IMR-90 (cell line): Measurements from ENCODE around the gene IFT43. TPM values are rescaled to one million over a fixed set of nuclear protein-coding genes. Genes with fewer than 3 reads are reported as not detected.
A peak's percentile ranks its signal among the peaks of the same experiment; 100 is the strongest.

Experiments
- ATAC-seq: fragments of 200-7000 bp; cut with Tn5 transposase; 2 replicates; pipeline ENCODE4 v1.9.1; 2020; ENCODE audit warnings: low read depth, mild to moderate bottlenecking, moderate library complexity
- BruUV-seq: library from RNA; stranded (reverse); fragments of 400-500 nt; replicated peaks from 2 replicates; lab custom pipeline; 2021; lab: Mats Ljungman, UMichigan
- CTCF ChIA-PET: fragments of 300-600 bp; formaldehyde crosslinking; extraction: SDS; loops from one replicate; lab custom pipeline; 2021; ENCODE audit warnings: antibody characterized with exemption; lab: Yijun Ruan, JAX
- POLR2A ChIA-PET: fragments of 300-600 bp; sonication (Branson Sonifier 250); formaldehyde crosslinking; loops from one replicate; lab custom pipeline; 2022; ENCODE audit warnings: antibody characterized with exemption; ENCODE audit not compliant: unreplicated experiment; lab: Charles Lee
- DNase-seq: peaks from one replicate; pipeline ENCODE4 v3.0.0; 2013
- H2AFZ ChIP-seq: replicated peaks from 2 replicates; pipeline ENCODE3; 2013; ENCODE audit warnings: low read length, mild to moderate bottlenecking; ENCODE audit not compliant: poor library complexity
- H2AK5ac ChIP-seq: 2 replicates; pipeline ENCODE4 v1.6.1; 2013; ENCODE audit warnings: low read depth, low read length, inconsistent platforms
- H2AK9ac ChIP-seq: replicated peaks from 2 replicates; pipeline ENCODE3; 2013; ENCODE audit warnings: mild to moderate bottlenecking, low read depth, low read length, moderate library complexity; ENCODE audit not compliant: poor library complexity
- H2BK120ac ChIP-seq: 2 replicates; pipeline ENCODE4 v1.6.1; 2013; ENCODE audit warnings: low read depth, low read length, inconsistent platforms
- H2BK15ac ChIP-seq: 3 replicates; pipeline ENCODE4 v1.6.1; 2013; ENCODE audit warnings: low read depth, low read length, inconsistent platforms
- H2BK20ac ChIP-seq: 2 replicates; pipeline ENCODE4 v1.6.1; 2013; ENCODE audit warnings: low read depth, mild to moderate bottlenecking, inconsistent platforms, low read length, moderate library complexity
- H2BK5ac ChIP-seq: 2 replicates; pipeline ENCODE4 v1.6.1; 2013; ENCODE audit warnings: mild to moderate bottlenecking, low read depth, low read length, inconsistent platforms; ENCODE audit not compliant: poor library complexity, severe bottlenecking
- H3K14ac ChIP-seq: replicated peaks from 2 replicates; pipeline ENCODE4 v1.6.1; 2013; ENCODE audit warnings: low read depth, low read length, inconsistent platforms
- H3K18ac ChIP-seq: 2 replicates; pipeline ENCODE4 v1.6.1; 2013; ENCODE audit warnings: low read depth, low read length, control low read depth
- H3K23ac ChIP-seq: 2 replicates; pipeline ENCODE4 v1.6.1; 2013; ENCODE audit warnings: low read depth, low read length, inconsistent platforms
- H3K27ac ChIP-seq: 2 replicates; pipeline ENCODE4 v1.5.1; 2013; ENCODE audit warnings: mild to moderate bottlenecking, control low read depth, low read length; ENCODE audit not compliant: insufficient read depth
- H3K27me3 ChIP-seq: 2 replicates; pipeline ENCODE4 v1.6.1; 2013; ENCODE audit warnings: low read length; ENCODE audit not compliant: control insufficient read depth, insufficient read depth
- H3K36me3 ChIP-seq: 2 replicates; pipeline ENCODE4 v1.6.1; 2013; ENCODE audit warnings: low read length, mixed read lengths; ENCODE audit not compliant: control insufficient read depth, insufficient read depth
- H3K4ac ChIP-seq: 2 replicates; pipeline ENCODE4 v1.6.1; 2013; ENCODE audit warnings: low read depth, low read length, inconsistent platforms
- H3K4me1 ChIP-seq: 2 replicates; pipeline ENCODE4 v1.6.1; 2013; ENCODE audit warnings: low read length, mixed read lengths; ENCODE audit not compliant: control insufficient read depth, insufficient read depth
- H3K4me2 ChIP-seq: 2 replicates; pipeline ENCODE4 v1.6.1; 2013; ENCODE audit warnings: low read depth, mild to moderate bottlenecking, control low read depth, low read length, moderate library complexity
- H3K4me3 ChIP-seq: 2 replicates; pipeline ENCODE4 v1.5.1; 2013; ENCODE audit warnings: low read depth, mild to moderate bottlenecking, control low read depth, low read length, moderate library complexity; ENCODE audit not compliant: insufficient read depth
- H3K56ac ChIP-seq: 2 replicates; pipeline ENCODE4 v1.6.1; 2013; ENCODE audit warnings: low read length, inconsistent platforms; ENCODE audit not compliant: insufficient read depth; ENCODE audit errors: extremely low read depth
- H3K79me1 ChIP-seq, 2 experiments: 2 replicates each; pipeline ENCODE4 v1.6.1; 2013; ENCODE audit warnings: low read length in 2 of 2, inconsistent platforms in 1 of 2, low read depth in 1 of 2
- H3K9ac ChIP-seq: 2 replicates; pipeline ENCODE4 v1.6.1; 2013; ENCODE audit warnings: low read depth, low read length, control low read depth
- H3K9me1 ChIP-seq: 2 replicates; pipeline ENCODE4 v1.6.1; 2013; ENCODE audit warnings: low read length, inconsistent platforms; ENCODE audit not compliant: insufficient read depth
- H3K9me3 ChIP-seq: 2 replicates; pipeline ENCODE4 v1.6.1; 2013; ENCODE audit warnings: low read length; ENCODE audit not compliant: control insufficient read depth, insufficient read depth
- H4K20me1 ChIP-seq: 2 replicates; pipeline ENCODE4 v1.6.1; 2013; ENCODE audit warnings: low read length, inconsistent platforms; ENCODE audit not compliant: insufficient read depth
- H4K5ac ChIP-seq: 2 replicates; pipeline ENCODE4 v1.6.1; 2013; ENCODE audit warnings: mild to moderate bottlenecking, low read depth, low read length, control low read depth
- H4K8ac ChIP-seq, 2 experiments: 2 replicates each; pipeline ENCODE4 v1.6.1; 2013; ENCODE audit warnings: low read depth in 2 of 2, low read length in 2 of 2, control low read depth in 1 of 2, inconsistent platforms in 1 of 2
- H4K91ac ChIP-seq: 2 replicates; pipeline ENCODE4 v1.6.1; 2013; ENCODE audit warnings: low read depth, low read length, inconsistent platforms; ENCODE audit not compliant: insufficient read depth
- CTCF ChIP-seq: conservative IDR thresholded peaks from 2 replicates; pipeline ENCODE4 v1.5.1; 2012; ENCODE audit warnings: mild to moderate bottlenecking, low read depth, low read length, improper control_type of control experiment
- ELK1 ChIP-seq: fragments of 150-350 bp; IDR thresholded peaks from 2 replicates; pipeline ENCODE4 v1.6.1; 2016; ENCODE audit warnings: low read depth, mild to moderate bottlenecking, low read length, moderate library complexity, borderline replicate concordance
- FOS ChIP-seq: fragments of 150-350 bp; IDR thresholded peaks from 2 replicates; pipeline ENCODE4 v1.6.1; 2016; ENCODE audit warnings: low read depth, low read length
- MXI1 ChIP-seq: IDR thresholded peaks from 2 replicates; pipeline ENCODE4 v1.6.1; 2012; ENCODE audit warnings: low read depth, mild to moderate bottlenecking, low read length, moderate library complexity, borderline replicate concordance
- NFE2L2 ChIP-seq: fragments of 150-350 bp; IDR thresholded peaks from 2 replicates; pipeline ENCODE4 v1.6.1; 2016; ENCODE audit warnings: low read depth, mild to moderate bottlenecking, low read length
- POLR2A ChIP-seq: IDR thresholded peaks from 2 replicates; pipeline ENCODE4 v1.6.1; 2012; ENCODE audit warnings: mild to moderate bottlenecking, low read depth, low read length
- RFX5 ChIP-seq: IDR thresholded peaks from 2 replicates; pipeline ENCODE4 v1.8.0; 2012; ENCODE audit warnings: low read depth, mild to moderate bottlenecking, low read length, moderate library complexity
- SMC3 ChIP-seq: fragments of 150-350 bp; IDR thresholded peaks from 2 replicates; pipeline ENCODE4 v1.6.1; 2016; ENCODE audit warnings: low read depth, mild to moderate bottlenecking, antibody characterized with exemption, low read length, moderate library complexity
- dilution Hi-C: fragments of 300-500 bp; cut with HindIII; formaldehyde crosslinking; loops from one replicate; pipeline ENCODE4 v1.14.3; 2018; ENCODE audit warnings: low sequenced_read_pairs; ENCODE audit not compliant: unreplicated experiment
- in situ Hi-C: fragments of 300-500 bp; cut with MboI; formaldehyde crosslinking; loops from 3 replicates; pipeline ENCODE4 v1.14.3; 2019; ENCODE audit warnings: low sequenced_read_pairs, inconsistent platforms, mixed read lengths
- intact Hi-C: fragments of 100-400 bp; cut with micrococcal nuclease; formaldehyde crosslinking; loops from 2 replicates; pipeline ENCODE4 v1.10.0; 2022
- polyA plus RNA-seq, 3 experiments: library from polyadenylated mRNA; depleted of rRNA; stranded (reverse); fragments of >200 nt; gene quantifications; 2 replicates each; pipeline ENCODE4 v1.2.3, GENCODE V29; 2012; ENCODE audit warnings: low replicate concordance in 1 of 3
- total RNA-seq: library from RNA; depleted of rRNA; stranded (reverse); fragments of >200 nt; gene quantifications from 2 replicates; pipeline ENCODE4 v1.2.3, GENCODE V29; 2012

Gene IFT43
- total and polyA plus RNA-seq, 2 of the 4 experiments (the other 2 are of a cell fraction), result 41.4 to 43.2 TPM

- peak overlapping the region in 1 of 2 experiments; percentile 2; a peak in 1 of 4 replicates for H4K8ac ChIP-seq
- no peak overlapping the region for H2AFZ ChIP-seq
- in situ Hi-C loops (no loop called here), intact Hi-C loops (loop anchor here (1.0 kb wide), 1 partner anchor 16 kb away; no protein-coding TSS in a partner anchor), dilution Hi-C loops (no loop called here)
- peaks cover 8 to 15% of the 10 kb centered on the region in 2 experiments; a peak in 2 of 4 replicates for H3K79me1 ChIP-seq
- 0 out of 2 replicates have a peak overlapping the region, but pooled peaks have one; percentile 11 for H3K23ac ChIP-seq
- no peak overlapping the region for H2AK9ac ChIP-seq
- H2BK120ac ChIP-seq, result peak overlapping the region; percentile 22; the same call in 1 of the 2 replicates
- H3K18ac ChIP-seq, result no peak overlapping the region
- ChIA-PET CTCF (interaction anchor here (0.9 to 1.7 kb wide), 2 partner anchors 39 to 375 kb away, joined by 4 to 5 read pairs; no protein-coding TSS in a partner anchor), POLR2A (no interaction called here)
- no peak for TF ChIP-seq FOS
- TF ChIP-seq NFE2L2, result no peak
- no peak for TF ChIP-seq CTCF
- TF ChIP-seq MXI1, result no peak
- no peak for TF ChIP-seq POLR2A
- no peak for TF ChIP-seq RFX5
- no peak for TF ChIP-seq ELK1
- no peak for TF ChIP-seq SMC3
- H3K36me3 ChIP-seq, result peaks cover 23% of the 10 kb centered on the region
- no peak overlapping the region for H2BK20ac ChIP-seq
- no peak overlapping the region for H2AK5ac ChIP-seq
- H2BK5ac ChIP-seq, result no peak overlapping the region
- no peak overlapping the region for H2BK15ac ChIP-seq
- peak overlapping the region; percentile 21; the same call in 1 of the 2 replicates for H3K4me2 ChIP-seq
- H3K4me3 ChIP-seq, result no peak overlapping the region
- no peak for DNase-seq
- no peaks in the 10 kb centered on the region for H4K20me1 ChIP-seq
- H3K9me3 ChIP-seq, result no peaks in the 10 kb centered on the region
- H3K4ac ChIP-seq, result 0 out of 2 replicates have a peak overlapping the region, but pooled peaks have one; percentile 10
- no TSS peak for BruUV-seq
- no peak overlapping the region for H3K56ac ChIP-seq
- no peak overlapping the region for H4K91ac ChIP-seq
- no peak for ATAC-seq
- H3K4me1 ChIP-seq, result peaks cover 16% of the 10 kb centered on the region
- H3K9ac ChIP-seq, result no peak overlapping the region
- peaks cover 9% of the 10 kb centered on the region; the same call in 1 of the 2 replicates for H3K9me1 ChIP-seq
- no peak overlapping the region for H3K27ac ChIP-seq
- H3K27me3 ChIP-seq, result no peaks in the 10 kb centered on the region
- H3K14ac ChIP-seq, result 0 out of 2 replicates have a peak overlapping the region, but pooled peaks have one; percentile 25
- H4K5ac ChIP-seq, result no peak overlapping the region
These were observed 26.4 kb downstream of the IFT43 start for GRCh38 chr14:76011930-76012329.
